Glutamatergic neuron (in vitro differentiated cells): Measurements from ENCODE around the gene CHP1. TPM values are rescaled to one million over a fixed set of nuclear protein-coding genes. Genes with fewer than 3 reads are reported as not detected.

ENCODE experiments used
- DNase-seq: peaks from one replicate; pipeline ENCODE4 v3.0.0; 2022
- H3K27ac Mint-ChIP-seq: one replicate; pipeline ENCODE4 v1.8.0; 2020; ENCODE audit warnings: mild to moderate bottlenecking, mixed read lengths, inconsistent platforms; ENCODE audit not compliant: unreplicated experiment
- H3K27me3 Mint-ChIP-seq: one replicate; pipeline ENCODE4 v1.8.0; 2020; ENCODE audit warnings: mild to moderate bottlenecking, moderate library complexity, mixed read lengths, inconsistent platforms; ENCODE audit not compliant: unreplicated experiment
- H3K36me3 Mint-ChIP-seq: one replicate; pipeline ENCODE4 v1.8.0; 2020; ENCODE audit warnings: mild to moderate bottlenecking, mixed read lengths, inconsistent platforms; ENCODE audit not compliant: unreplicated experiment
- H3K4me1 Mint-ChIP-seq: one replicate; pipeline ENCODE4 v1.8.0; 2020; ENCODE audit warnings: mild to moderate bottlenecking, low read depth, mixed read lengths, inconsistent platforms; ENCODE audit not compliant: unreplicated experiment
- H3K4me3 Mint-ChIP-seq: one replicate; pipeline ENCODE4 v1.8.0; 2020; ENCODE audit warnings: mild to moderate bottlenecking, mixed read lengths, inconsistent platforms; ENCODE audit not compliant: unreplicated experiment
- H3K9me3 Mint-ChIP-seq: one replicate; pipeline ENCODE4 v1.8.0; 2020; ENCODE audit warnings: mild to moderate bottlenecking, moderate library complexity, mixed read lengths, inconsistent platforms; ENCODE audit not compliant: unreplicated experiment
- CTCF ChIP-seq: fragments of 200-600 bp; sonication (generic); IDR thresholded peaks from one replicate; pipeline ENCODE4 v1.5.0; 2021; ENCODE audit not compliant: partially characterized antibody, unreplicated experiment
- total RNA-seq: library from RNA; stranded (reverse); fragmentation: NEBNext Ultra II Directional; extraction: Animal tissue kit (Norgen Biotek cat#: 25700); gene quantifications from one replicate; pipeline ENCODE4 v1.2.1, GENCODE V29; 2021; ENCODE audit not compliant: unreplicated experiment

CHP1 gene
- total RNA-seq, 1 donor from 2014 or later: 65.6 TPM

DNA sequence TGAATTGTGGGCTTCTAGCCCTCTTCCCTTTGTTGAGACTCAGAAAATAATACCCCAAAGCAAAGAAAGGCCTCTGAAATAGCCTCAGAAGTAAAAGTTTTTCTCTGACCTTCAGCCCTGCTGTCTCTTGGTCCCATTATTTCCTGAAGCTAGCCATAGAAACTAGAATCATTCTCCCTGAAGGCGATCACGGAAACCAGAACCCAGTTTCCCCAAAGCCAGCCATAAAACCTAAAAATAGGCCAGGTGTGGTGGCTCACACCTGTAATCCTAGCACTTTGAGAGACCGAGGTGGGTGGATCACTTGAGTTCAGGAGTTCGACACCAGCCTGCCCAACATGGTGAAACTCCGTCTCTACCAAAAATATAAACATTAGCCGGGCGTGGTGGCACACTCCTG, 27.7 kb upstream of the CHP1 start:
- Mint-ChIP-seq H3K27ac (no peak overlapping the region), H3K9me3 (no peaks in the 10 kb centered on the region), H3K36me3 (no peaks in the 10 kb centered on the region), H3K27me3 (no peaks in the 10 kb centered on the region), H3K4me1 (no peaks in the 10 kb centered on the region), H3K4me3 (no peak overlapping the region)
- no peak for DNase-seq
- TF ChIP-seq CTCF: no peak

DNA sequence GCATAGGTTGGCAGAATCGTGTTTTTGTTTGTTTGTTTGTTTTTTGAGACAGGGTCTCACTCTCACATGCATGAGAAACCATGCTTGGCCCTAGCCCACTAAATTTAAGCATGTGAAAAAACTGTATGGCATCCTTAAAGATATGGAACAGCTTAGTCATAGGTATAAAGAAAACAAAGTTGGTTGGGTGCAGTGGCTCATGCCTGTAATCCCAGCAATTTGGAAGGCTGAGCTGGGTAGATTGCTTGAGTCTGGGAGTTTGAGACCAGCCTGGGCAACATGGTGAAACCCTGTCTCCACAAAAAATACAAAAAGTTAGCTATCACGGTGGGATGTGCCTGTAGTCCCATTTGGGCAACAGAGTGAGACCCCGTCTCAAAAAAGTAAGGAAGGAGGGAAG, 25.8 kb upstream of the CHP1 start:
- DNase-seq: no peak
- no peak overlapping the region for H3K27ac Mint-ChIP-seq
- H3K4me3 Mint-ChIP-seq: no peak overlapping the region
- H3K36me3 Mint-ChIP-seq: no peaks in the 10 kb centered on the region
- no peak for TF ChIP-seq CTCF
- no peaks in the 10 kb centered on the region for H3K9me3 Mint-ChIP-seq
- H3K4me1 Mint-ChIP-seq: no peaks in the 10 kb centered on the region
- no peaks in the 10 kb centered on the region for H3K27me3 Mint-ChIP-seq

- H3K27me3 Mint-ChIP-seq: no peaks in the 10 kb centered on the region
- no peak for TF ChIP-seq CTCF
- no peak for DNase-seq
- H3K36me3 Mint-ChIP-seq: no peaks in the 10 kb centered on the region
- H3K4me3 Mint-ChIP-seq: no peak overlapping the region
- no peak overlapping the region for H3K27ac Mint-ChIP-seq
- H3K4me1 Mint-ChIP-seq: no peaks in the 10 kb centered on the region
- no peaks in the 10 kb centered on the region for H3K9me3 Mint-ChIP-seq
Measured at GRCh38 chr15:41207687-41208448, 23.2 kb upstream of the CHP1 start.

DNA sequence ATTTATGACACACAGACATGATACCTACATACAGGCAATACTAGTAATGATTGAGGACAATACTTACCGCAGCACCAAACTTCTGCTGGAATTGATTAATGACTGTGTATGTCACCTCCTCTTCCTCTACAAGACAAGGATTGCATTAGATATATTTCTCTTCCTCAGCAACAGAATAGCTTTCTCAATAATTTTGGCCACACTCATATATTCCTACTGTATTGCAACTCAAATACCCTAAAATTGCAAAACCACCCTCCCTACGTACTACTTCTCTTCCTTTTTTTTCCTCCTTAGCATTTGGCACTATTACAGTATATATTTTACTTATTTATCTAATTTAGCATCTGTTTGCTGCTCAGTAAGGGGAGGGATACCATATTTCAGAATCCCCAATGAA, 15.4 kb upstream of the CHP1 start:
- H3K9me3 Mint-ChIP-seq: no peaks in the 10 kb centered on the region

More for the DNA sequence above, 15.4 kb upstream of the CHP1 start:
- Mint-ChIP-seq H3K4me3 (no peak overlapping the region), H3K4me1 (no peaks in the 10 kb centered on the region), H3K27ac (no peak overlapping the region), H3K36me3 (no peaks in the 10 kb centered on the region), H3K27me3 (no peaks in the 10 kb centered on the region)
- DNase-seq: no peak
- no peak for TF ChIP-seq CTCF
